Keratinocyte (primary cell): ENCODE data around the gene MAPK8. TPM values are rescaled to one million over a fixed set of nuclear protein-coding genes. Genes with fewer than 3 reads are reported as not detected.

Experiments
- DNase-seq: peaks from one replicate; pipeline ENCODE4 v3.0.0-alpha.2; 2011; ENCODE audit warnings: low read depth, missing footprints, low spot score
- FAIRE-seq: peaks from 2 replicates; lab custom pipeline; 2011; peaks lifted over from hg19 to GRCh38; lab: Jason Lieb, UNC
- H2AFZ ChIP-seq: 2 replicates; pipeline ENCODE4 v1.6.0; 2012; ENCODE audit warnings: low read length, control low read depth, inconsistent platforms; ENCODE audit not compliant: control insufficient read depth
- H3K27ac ChIP-seq: 2 replicates; pipeline ENCODE4 v1.5.1; 2011; ENCODE audit warnings: low read length; ENCODE audit not compliant: control insufficient read depth, insufficient read depth
- H3K27me3 ChIP-seq: 3 replicates; pipeline ENCODE4 v1.6.0; 2011; ENCODE audit warnings: low read length; ENCODE audit not compliant: control insufficient read depth, insufficient read depth; ENCODE audit errors: extremely low read depth
- H3K36me3 ChIP-seq, 2 experiments: 2 replicates in 1 of 2; 3 replicates in 1 of 2; pipeline ENCODE4 v1.5.1; 2011; ENCODE audit warnings: low read length in 2 of 2, mild to moderate bottlenecking in 1 of 2; ENCODE audit not compliant: control insufficient read depth in 2 of 2, insufficient read depth in 2 of 2; ENCODE audit errors: extremely low read depth in 1 of 2
- H3K4me1 ChIP-seq: 3 replicates; pipeline ENCODE4 v1.5.1; 2011; ENCODE audit warnings: low read length; ENCODE audit not compliant: control insufficient read depth, insufficient read depth; ENCODE audit errors: extremely low read depth
- H3K4me2 ChIP-seq: 3 replicates; pipeline ENCODE4 v1.6.0; 2011; ENCODE audit warnings: low read depth, low read length; ENCODE audit not compliant: control insufficient read depth, insufficient read depth; ENCODE audit errors: extremely low read depth
- H3K4me3 ChIP-seq, 3 experiments: fragments of 200-600 bp in 1 of 3; sonication (generic) in 1 of 3; 2 replicates in 2 of 3; 3 replicates in 1 of 3; pipeline ENCODE4 v1.5.1; 2011 to 2016; ENCODE audit warnings: low read length in 3 of 3, mild to moderate bottlenecking in 3 of 3, control low read depth in 2 of 3, inconsistent platforms in 1 of 3, low read depth in 1 of 3, mixed read lengths in 1 of 3, mixed run types in 1 of 3, moderate library complexity in 1 of 3; ENCODE audit not compliant: control insufficient read depth in 2 of 3, insufficient read depth in 2 of 3; ENCODE audit errors: extremely low read depth in 1 of 3
- H3K79me2 ChIP-seq: 2 replicates; pipeline ENCODE4 v1.6.0; 2012; ENCODE audit warnings: low read length; ENCODE audit not compliant: control insufficient read depth, insufficient read depth
- H3K9ac ChIP-seq: 3 replicates; pipeline ENCODE4 v1.6.0; 2011; ENCODE audit warnings: low read length; ENCODE audit not compliant: control insufficient read depth, insufficient read depth; ENCODE audit errors: extremely low read depth
- H3K9me1 ChIP-seq: 3 replicates; pipeline ENCODE4 v1.6.0; 2011; ENCODE audit warnings: low read length; ENCODE audit not compliant: control insufficient read depth, insufficient read depth; ENCODE audit errors: extremely low read depth
- H3K9me3 ChIP-seq: 2 replicates; pipeline ENCODE4 v1.5.1; 2012; ENCODE audit warnings: low read depth, low read length; ENCODE audit not compliant: control insufficient read depth
- H4K20me1 ChIP-seq: 3 replicates; pipeline ENCODE4 v1.6.0; 2011; ENCODE audit warnings: low read length; ENCODE audit not compliant: control insufficient read depth, insufficient read depth; ENCODE audit errors: extremely low read depth
- EZH2 ChIP-seq: IDR thresholded peaks from one replicate; pipeline ENCODE4 v1.6.1; 2012; ENCODE audit warnings: inconsistent platforms, mild to moderate bottlenecking, low read length, moderate library complexity
- dilution Hi-C: fragments of 300-500 bp; cut with MboI; formaldehyde crosslinking; loops from one replicate; pipeline ENCODE4 v1.7.0; 2020; ENCODE audit warnings: low sequenced_read_pairs; ENCODE audit not compliant: extremely low pct_ligation_motif_present
- polyA plus RNA-seq, 5 experiments: library from polyadenylated mRNA; depleted of rRNA in 3 of 5; stranded (reverse) in 3 of 5; stranded (forward) in 1 of 5; unstranded in 1 of 5; fragments of >200 nt; gene quantifications; 1 replicate in 1 of 5; 2 replicates in 3 of 5; 3 replicates in 1 of 5; pipeline versions ENCODE4 v1.2.1 to v1.2.3, GENCODE V29; 2011 to 2012; ENCODE audit warnings: missing spikeins in 2 of 5, low read depth in 1 of 5, low replicate concordance in 1 of 5
- TF ChIP-seq, protein P1 (sequence below), 3 experiments: IDR thresholded peaks in 1 of 3; conservative IDR thresholded peaks in 1 of 3; optimal IDR thresholded peaks in 1 of 3; 2 replicates in 2 of 3; 3 replicates in 1 of 3; pipeline versions ENCODE3 to v1.5.1; 2011; ENCODE audit warnings: low read length in 3 of 3, mild to moderate bottlenecking in 3 of 3, moderate library complexity in 2 of 3, control low read depth in 1 of 3, inconsistent platforms in 1 of 3; ENCODE audit not compliant: insufficient read depth in 2 of 3; ENCODE audit errors: extremely low read depth in 1 of 3

MAPK8 gene
- polyA plus RNA-seq, 1 donor (not counting 4 experiments of a cell fraction or from before 2014, with no cell fraction given), result 39.8 TPM

DNA sequence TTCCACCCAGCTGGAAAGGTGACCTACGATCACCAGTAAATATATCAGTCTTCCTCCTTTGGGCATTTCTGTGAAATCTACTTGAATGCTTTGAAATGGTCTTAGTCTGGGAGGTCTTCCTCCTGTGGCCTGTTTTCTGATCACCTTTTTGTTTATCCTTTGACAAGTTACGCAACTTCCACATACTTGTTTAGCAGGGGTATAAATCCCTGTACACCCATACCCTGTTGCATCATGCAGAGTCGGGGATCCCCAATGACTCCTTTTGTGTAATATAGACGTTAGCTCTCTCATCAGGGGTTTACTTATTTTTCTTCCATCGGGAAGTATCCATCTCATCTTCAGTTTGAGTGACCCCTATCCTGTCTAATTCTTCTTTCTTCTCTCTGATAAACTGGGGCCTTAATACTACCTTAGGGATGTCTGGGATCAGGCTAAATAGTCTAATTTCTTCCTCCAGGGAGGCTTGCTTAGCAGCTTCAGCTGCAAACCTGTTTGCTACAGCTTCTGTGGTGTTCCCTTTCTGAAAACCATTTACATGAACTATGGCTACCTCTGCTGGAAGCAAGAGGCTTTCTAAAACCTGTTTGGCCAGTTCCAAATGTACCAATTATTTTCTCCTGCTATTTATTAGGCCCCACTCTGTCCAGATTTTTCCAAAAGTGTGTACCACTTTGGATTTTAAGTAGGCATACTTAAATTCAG lies 25.8 kb downstream of the MAPK8 start:
- TF ChIP-seq EZH2, result no peak
- TF ChIP-seq, protein P1, sequence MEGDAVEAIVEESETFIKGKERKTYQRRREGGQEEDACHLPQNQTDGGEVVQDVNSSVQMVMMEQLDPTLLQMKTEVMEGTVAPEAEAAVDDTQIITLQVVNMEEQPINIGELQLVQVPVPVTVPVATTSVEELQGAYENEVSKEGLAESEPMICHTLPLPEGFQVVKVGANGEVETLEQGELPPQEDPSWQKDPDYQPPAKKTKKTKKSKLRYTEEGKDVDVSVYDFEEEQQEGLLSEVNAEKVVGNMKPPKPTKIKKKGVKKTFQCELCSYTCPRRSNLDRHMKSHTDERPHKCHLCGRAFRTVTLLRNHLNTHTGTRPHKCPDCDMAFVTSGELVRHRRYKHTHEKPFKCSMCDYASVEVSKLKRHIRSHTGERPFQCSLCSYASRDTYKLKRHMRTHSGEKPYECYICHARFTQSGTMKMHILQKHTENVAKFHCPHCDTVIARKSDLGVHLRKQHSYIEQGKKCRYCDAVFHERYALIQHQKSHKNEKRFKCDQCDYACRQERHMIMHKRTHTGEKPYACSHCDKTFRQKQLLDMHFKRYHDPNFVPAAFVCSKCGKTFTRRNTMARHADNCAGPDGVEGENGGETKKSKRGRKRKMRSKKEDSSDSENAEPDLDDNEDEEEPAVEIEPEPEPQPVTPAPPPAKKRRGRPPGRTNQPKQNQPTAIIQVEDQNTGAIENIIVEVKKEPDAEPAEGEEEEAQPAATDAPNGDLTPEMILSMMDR (optimal IDR thresholded peaks at IDR 0.05 in 1 of 3, IDR thresholded peaks at IDR 0.05 in 1 of 3, conservative IDR thresholded peaks at IDR 0.05 in 1 of 3; ENCODE audit: extremely low read depth in 1 of 3, insufficient read depth in 2 of 3, low read length in 3 of 3), result peak in 1 of 3 experiments; percentile 6
- peaks cover 11% of the 10 kb centered on the region for H3K79me2 ChIP-seq
- FAIRE-seq (no peak), DNase-seq (no peak)
- no peaks in the 10 kb centered on the region for H3K9me3 ChIP-seq
- no peak overlapping the region for H3K4me3 ChIP-seq
- no peak overlapping the region for H3K27ac ChIP-seq
- no peak overlapping the region for H3K9ac ChIP-seq
- no peak overlapping the region for H2AFZ ChIP-seq
- dilution Hi-C loops, result no loop called here
- H3K9me1 ChIP-seq, result no peaks in the 10 kb centered on the region
- H3K27me3 ChIP-seq, result no peaks in the 10 kb centered on the region
- peaks cover 3% of the 10 kb centered on the region for H4K20me1 ChIP-seq
- H3K4me1 ChIP-seq, result peaks cover 13% of the 10 kb centered on the region
- no peak overlapping the region for H3K4me2 ChIP-seq
- H3K36me3 ChIP-seq, result no peaks in the 10 kb centered on the region

DNA sequence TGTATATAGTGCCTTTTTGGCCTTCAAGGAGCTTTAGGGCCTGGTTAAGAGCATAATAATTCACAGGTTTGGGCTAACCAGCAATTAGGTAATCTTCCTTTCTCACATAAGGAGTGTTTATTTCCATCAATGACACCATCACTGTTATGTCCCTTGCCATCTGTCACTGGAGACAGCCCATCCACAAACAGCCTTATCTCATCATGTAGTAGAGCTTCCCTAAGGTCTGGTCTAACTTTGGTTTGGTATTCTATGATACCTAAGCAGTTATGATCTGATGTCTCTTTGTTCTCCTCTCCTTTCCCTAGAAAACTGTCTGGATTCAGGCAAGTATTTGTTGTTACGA lies 26.4 kb downstream of the MAPK8 start:
- TF ChIP-seq EZH2, result no peak
- TF ChIP-seq, protein P1 (optimal IDR thresholded peaks at IDR 0.05 in 1 of 3, IDR thresholded peaks at IDR 0.05 in 1 of 3, conservative IDR thresholded peaks at IDR 0.05 in 1 of 3; ENCODE audit: extremely low read depth in 1 of 3, insufficient read depth in 2 of 3, low read length in 3 of 3), result no peak
- FAIRE-seq (no peak), DNase-seq (no peak)
- Histone ChIP-seq H3K4me3 (no peak overlapping the region), H3K4me2 (no peak overlapping the region), H3K9me1 (no peaks in the 10 kb centered on the region), H3K79me2 (peaks cover 11% of the 10 kb centered on the region), H3K9me3 (no peaks in the 10 kb centered on the region), H3K36me3 (no peaks in the 10 kb centered on the region), H2AFZ (no peak overlapping the region), H3K27me3 (no peaks in the 10 kb centered on the region), H3K27ac (no peak overlapping the region), H3K4me1 (peaks cover 13% of the 10 kb centered on the region), H4K20me1 (peaks cover 3% of the 10 kb centered on the region), H3K9ac (no peak overlapping the region)
- dilution Hi-C loops, result no loop called here
